Measurements from ENCODE around the gene SLC4A8.
A peak's percentile ranks its signal among the peaks of the same experiment; 100 is the strongest.
"Not testable (repeated sequence)": the region's sequence is repeated elsewhere in the genome, so short reads cannot be mapped to it uniquely, and the experiment has no call there.

The SLC4A8 gene

DNA sequence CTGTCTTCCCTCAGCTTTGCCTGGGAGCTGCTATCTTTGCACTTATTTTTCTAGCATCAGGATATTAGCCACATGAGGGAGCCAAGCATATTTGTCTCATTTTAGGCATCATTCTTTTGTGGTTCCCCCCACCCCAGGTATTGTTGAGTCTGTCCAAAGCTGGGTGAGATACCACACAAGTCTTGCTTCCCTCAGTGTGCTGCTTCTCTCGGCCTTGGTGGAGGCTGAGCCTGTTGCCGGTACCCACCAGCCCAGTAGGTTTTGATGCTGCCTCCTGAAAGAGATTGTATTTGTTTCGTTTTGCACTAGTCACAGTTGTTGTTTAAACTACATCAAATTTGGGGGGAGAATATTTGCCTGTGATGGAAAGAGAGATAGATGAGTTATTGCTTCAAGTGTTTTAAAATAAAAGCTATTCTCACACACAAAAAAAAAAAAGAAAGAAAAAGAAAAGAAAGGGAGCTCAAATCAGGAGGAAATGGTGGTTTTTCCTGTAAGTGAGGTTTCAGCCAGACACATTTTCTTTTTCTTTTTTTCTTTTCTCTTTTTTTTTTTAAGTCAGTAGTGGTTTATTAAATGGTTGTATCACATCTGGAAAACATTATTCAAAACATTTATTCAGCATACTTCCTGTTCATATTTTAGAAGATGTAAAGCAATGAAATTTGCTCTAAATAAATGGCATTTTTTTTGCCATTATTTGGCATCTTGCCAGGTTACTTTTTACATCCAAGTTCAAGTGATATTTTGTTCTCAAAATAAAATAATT, 58.5 kb downstream of the SLC4A8 start:
- peak; percentile 62 for DNase-seq

DNA sequence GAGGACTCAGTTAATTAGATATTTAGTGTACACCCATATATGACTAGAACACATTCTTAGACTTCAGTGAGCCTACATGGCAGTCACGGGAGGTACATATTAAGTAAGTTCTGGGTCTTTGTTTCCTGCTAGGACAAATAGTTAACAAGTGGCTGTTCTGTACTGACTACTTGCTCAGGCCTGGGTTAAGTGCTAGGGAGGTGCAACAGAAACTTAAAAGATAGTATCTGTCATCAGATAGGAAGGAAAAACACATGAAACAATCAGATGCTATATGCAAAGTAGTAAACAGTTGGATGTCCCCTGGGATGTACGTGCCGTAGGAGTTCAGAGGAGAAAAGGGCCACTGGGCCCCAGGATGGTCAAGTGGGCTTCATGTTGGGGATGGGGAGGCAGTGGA, 59.5 kb downstream of the SLC4A8 start:
- DNase-seq: no peak

GRCh38 chr12:51488281-51488680, 63.6 kb downstream of the SLC4A8 start:
- DNase-seq: no peak

GRCh38 chr12:51493281-51493680, 68.7 kb downstream of the SLC4A8 start:
- DNase-seq: no peak

DNA sequence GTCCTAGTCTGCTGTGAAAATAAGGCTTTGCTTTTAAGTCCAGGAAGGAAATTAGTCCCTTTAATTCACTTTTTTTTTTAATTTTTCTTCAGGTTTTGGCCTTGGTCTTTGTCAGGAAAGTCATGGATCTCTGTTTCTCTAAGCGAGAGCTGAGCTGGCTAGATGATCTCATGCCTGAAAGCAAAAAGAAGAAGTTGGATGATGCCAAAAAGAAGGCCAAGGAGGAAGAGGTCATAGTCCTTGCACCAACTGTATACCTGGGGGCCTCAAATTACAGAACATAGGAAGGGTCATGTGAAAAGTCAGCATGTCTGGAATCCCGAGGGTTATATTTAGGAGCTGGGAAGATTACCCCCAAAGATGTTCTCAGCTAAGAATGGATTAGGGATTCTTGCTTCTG, 72.3 kb downstream of the SLC4A8 start:
- no peak for DNase-seq

- DNase-seq: no peak
These were observed 80.2 kb downstream of the SLC4A8 start for GRCh38 chr12:51504851-51505250.

- peak; percentile 25 for DNase-seq
These were observed 80.9 kb downstream of the SLC4A8 start for GRCh38 chr12:51505360-51506105.

GRCh38 chr12:51507178-51507577, 82.5 kb downstream of the SLC4A8 start:
- no peak for DNase-seq

- no peak for DNase-seq
These were observed 83.7 kb downstream of the SLC4A8 start for GRCh38 chr12:51508285-51508684.

DNA sequence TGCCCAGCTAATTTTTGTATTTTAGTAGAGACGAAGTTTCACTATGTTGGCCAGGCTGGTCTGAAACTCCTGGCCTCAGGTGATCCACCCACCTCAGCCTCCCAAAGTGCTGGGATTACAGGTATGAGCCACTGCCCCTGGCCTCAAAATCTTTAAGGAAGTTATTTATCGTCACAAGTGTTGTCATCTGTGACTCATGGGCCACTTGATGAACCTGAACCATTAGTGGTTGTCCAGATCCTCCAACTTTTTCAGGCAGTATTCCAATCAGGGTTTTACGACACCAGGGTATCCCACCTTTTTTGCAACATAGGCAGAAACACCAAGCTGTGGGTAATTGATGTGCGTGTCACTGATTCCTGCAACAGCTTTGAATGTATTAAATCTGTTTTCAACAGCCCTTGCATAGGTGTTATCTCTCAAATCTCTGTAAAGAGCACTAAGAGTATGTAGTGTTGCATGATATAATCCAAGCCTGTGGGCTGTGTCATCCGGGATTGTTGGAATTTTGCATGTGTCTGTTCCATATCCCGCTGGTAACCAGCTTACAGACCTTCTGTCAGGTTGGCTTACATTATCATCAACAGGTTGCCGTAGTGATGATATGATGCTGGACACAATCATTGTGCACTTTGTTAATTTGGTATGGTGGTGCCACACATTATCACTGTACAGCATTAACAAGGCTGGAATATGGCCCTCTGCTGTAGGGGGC, 87.1 kb downstream of the SLC4A8 start:
- no peak for DNase-seq

DNA sequence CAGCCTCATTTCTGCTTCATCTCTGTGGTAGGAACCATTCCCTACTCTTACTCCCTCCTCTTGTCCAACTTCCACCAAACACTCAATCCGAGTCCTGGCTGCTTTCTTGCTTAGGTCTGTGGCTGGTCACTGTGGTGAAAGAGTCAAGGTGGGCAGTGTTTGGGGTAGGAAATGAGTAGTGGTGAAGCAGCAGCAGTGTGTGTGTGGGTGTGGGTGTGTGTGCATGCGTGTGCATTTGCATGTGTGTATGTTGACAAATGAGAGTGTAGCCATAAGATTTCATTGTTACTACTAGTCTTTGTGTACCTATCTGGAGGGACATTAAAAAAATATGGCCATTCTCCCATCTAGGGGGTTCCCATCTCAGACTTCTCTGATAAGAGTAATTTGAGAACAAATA, 87.8 kb downstream of the SLC4A8 start:
- no peak for DNase-seq

DNA sequence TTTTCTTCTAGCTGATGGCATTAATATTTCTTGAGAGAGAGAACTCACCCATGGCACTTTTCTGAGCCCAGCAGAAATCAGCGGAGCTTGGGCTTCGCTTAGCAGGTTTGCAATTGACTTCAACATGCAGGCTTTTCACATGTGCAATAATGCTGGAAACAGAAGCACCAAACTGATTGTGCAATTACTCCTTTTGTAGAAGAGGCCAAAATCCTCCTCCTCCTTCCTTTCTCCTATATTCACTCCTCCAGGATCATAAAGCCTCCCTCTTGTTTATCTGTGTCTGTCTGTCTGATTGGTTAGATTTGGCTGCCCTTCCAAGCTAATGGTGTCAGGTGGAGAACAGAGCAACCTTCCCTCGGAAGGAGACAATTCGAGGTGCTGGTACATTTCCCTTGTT, 90.4 kb downstream of the SLC4A8 start:
- DNase-seq: not testable (repeated sequence)

GRCh38 chr12:51517316-51517715, 92.7 kb downstream of the SLC4A8 start:
- DNase-seq: no peak

GRCh38 chr12:51517800-51518199, 93.2 kb downstream of the SLC4A8 start:
- DNase-seq: no peak

- no peak for DNase-seq
These were observed 95.1 kb downstream of the SLC4A8 start for GRCh38 chr12:51519755-51520154.

GRCh38 chr12:51520576-51521325, 96.1 kb downstream of the SLC4A8 start:
- peak; percentile 40 for DNase-seq

GRCh38 chr12:51521554-51522276, 97.1 kb downstream of the SLC4A8 start:
- no peak for DNase-seq

DNA sequence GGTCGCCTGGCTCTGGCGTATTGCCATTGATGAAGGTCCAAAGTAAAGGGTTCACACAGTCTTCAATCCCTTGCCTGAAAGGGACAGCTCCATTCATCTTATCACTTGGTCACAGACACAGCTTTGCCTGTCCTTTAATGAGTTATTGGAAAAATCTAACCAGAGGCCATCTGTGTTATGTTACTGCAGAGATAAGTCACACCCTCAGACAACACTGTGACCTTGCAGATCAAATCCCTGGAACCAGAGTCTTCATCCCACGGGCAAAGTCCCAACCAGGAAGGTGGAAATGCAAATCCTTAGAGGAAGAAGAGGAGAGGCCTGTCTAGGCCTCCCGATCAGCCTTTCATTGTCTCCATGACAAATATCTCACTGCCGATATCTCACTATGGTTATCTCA, 98.1 kb downstream of the SLC4A8 start:
- DNase-seq: no peak

DNA sequence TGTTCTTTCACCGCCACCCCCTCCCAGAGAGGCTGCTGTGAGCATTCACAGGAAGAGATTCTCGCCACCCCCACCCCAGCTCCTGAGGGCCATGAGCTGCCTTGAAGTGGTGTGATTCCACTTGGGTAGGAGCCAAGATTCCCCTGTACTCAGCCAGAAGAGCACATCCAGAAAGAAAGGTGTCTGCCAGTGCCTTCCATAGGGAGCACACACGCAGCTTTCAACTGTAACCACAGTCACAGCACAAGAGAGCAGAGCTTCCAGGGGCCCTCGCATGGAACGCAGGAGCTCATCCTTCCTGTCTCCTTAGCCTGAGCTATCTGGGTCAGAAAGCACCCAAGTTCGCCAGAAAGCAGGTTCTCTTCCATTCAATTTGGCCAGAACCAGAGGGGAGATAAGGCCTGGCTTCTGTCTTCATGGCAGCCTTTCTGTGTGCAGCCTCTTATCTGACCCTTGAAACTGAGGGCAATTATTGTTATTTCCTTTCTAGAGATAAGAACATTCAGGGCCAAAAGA, 99.8 kb downstream of the SLC4A8 start:
- DNase-seq: no peak

DNA sequence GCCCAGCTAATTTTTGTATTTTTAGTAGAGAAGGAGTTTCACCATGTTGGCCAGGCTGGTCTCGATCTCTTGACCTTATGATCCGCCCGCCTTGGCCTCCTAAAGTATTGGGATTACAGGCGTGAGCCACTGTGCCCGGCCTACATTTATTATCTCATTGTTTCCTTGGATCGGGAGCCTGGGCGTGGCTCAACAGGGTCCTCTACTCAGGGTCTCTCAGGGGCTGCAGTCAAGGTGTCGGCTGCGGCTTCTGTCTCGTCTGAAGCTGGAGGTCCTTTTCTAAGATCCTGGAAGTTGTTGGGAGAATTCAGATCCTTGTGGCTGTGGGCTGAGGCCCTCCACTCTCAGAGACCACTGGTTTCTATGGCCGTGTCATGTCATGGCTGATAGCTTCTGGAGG, 100.9 kb downstream of the SLC4A8 start:
- DNase-seq: no peak

DNA sequence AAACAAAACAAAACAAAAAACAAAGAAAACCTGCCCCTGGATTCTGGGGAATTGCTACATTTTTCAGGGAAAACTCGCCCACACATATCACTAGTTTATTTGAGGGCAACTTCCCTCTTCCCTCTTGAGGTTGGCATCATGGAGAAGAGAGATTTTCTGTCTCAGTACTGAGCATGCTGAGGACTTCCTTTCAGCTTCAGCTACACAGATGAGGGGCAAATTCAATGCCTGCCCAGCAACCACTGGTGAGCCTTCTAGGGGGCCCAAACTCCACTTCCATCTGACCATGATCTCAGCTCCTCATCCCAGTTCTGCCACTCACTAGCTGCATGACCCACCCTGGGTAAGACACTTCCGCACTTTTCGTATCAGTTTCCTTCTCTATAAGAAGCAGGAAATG, 103.3 kb downstream of the SLC4A8 start:
- no peak for DNase-seq
